GM13977 (cell line): ENCODE data around the gene TBC1D16.

Source experiments
- DNase-seq: peaks from one replicate; pipeline ENCODE4 v3.0.0; 2012; ENCODE audit warnings: low spot score
- CTCF ChIP-seq: IDR thresholded peaks from 2 replicates; pipeline ENCODE4 v1.5.1; 2012; ENCODE audit warnings: mild to moderate bottlenecking, control low read depth; ENCODE audit not compliant: insufficient read depth; ENCODE audit errors: extremely low read depth, missing control alignments
- in situ Hi-C: fragments of 300-500 bp; cut with MboI; formaldehyde crosslinking; loops from one replicate; pipeline ENCODE4 v1.12.0; 2022; ENCODE audit warnings: low sequenced_read_pairs, low pct_unique_long_range_greater_than_20kb, mixed read lengths, inconsistent platforms; ENCODE audit not compliant: unreplicated experiment

Gene TBC1D16

GRCh38 chr17:79981090-79981489 lies 54.6 kb downstream of the TBC1D16 start:
- in situ Hi-C loops = no loop called here
- DNase-seq = no peak
- TF ChIP-seq CTCF = no peak

DNA sequence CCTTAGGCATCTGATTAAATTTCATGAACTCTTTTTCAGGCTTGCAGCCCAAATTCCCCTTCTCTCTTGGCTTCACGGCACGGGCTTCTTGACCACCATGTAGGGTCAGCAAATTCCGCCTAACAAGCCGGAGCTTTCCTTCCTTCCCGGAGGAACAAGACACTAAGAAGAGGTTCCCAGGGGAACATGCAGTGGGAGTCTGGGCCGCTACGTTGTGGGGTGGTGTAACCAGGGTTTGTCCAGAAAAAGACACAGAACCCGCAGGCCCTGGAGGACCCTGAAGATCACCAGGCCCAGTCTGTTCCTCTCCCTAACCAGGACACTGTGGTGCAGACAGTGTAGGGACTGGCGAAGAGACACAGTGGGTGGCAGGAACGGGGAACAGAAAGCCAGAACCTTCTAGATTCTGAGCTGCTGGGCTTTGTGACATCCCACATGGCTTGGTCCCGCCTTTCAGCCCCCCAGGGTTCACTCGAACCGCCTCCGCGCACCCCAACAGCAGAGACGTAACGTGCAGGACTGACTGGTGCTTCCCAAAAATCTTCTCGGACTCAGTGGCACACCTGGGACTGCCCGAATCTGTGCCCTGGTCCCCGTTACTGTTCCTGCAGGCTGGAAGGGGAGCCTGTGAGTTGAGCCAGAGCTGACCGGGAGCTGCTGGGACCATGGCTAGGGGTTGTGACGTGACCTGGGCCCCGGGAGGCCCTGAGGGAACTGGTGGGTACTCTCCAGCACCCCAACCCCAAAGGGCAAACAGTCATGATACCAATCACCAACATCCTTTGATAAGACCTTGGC lies 55.2 kb downstream of the TBC1D16 start:
- TF ChIP-seq CTCF = no peak
- in situ Hi-C loops = no loop called here
- no peak for DNase-seq

- DNase-seq = no peak
- in situ Hi-C loops = no loop called here
- TF ChIP-seq CTCF = no peak
These were observed 55.9 kb downstream of the TBC1D16 start for GRCh38 chr17:79979816-79980215.

DNA sequence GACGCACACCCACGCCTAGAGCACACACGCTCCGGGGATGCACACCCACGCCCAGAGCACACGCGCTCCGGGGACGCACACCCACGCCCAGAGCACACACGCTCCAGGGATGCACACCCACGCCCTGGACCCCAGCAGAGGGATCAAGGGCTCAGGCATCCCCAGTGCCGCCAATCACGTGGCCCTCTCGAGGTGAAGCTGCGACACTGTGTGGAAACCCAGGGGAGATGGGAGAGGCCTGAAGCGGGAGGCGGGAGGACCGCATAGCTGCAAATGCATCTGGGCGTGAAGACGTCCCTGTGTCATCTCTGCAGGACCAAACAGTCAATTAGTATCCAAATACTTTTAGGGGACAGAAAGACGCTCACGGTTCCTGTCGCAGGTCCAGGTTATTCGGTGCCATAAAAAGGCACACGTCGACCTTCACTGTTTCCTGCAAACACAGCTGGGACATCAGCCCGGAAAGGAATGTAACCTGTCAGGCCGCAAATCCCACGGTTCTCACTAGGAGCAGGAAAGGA lies 56.4 kb downstream of the TBC1D16 start:
- TF ChIP-seq CTCF = no peak
- DNase-seq = no peak
- in situ Hi-C loops = no loop called here

GRCh38 chr17:79978548-79978855 lies 57.2 kb downstream of the TBC1D16 start:
- TF ChIP-seq CTCF = no peak
- in situ Hi-C loops = no loop called here
- DNase-seq = no peak

DNA sequence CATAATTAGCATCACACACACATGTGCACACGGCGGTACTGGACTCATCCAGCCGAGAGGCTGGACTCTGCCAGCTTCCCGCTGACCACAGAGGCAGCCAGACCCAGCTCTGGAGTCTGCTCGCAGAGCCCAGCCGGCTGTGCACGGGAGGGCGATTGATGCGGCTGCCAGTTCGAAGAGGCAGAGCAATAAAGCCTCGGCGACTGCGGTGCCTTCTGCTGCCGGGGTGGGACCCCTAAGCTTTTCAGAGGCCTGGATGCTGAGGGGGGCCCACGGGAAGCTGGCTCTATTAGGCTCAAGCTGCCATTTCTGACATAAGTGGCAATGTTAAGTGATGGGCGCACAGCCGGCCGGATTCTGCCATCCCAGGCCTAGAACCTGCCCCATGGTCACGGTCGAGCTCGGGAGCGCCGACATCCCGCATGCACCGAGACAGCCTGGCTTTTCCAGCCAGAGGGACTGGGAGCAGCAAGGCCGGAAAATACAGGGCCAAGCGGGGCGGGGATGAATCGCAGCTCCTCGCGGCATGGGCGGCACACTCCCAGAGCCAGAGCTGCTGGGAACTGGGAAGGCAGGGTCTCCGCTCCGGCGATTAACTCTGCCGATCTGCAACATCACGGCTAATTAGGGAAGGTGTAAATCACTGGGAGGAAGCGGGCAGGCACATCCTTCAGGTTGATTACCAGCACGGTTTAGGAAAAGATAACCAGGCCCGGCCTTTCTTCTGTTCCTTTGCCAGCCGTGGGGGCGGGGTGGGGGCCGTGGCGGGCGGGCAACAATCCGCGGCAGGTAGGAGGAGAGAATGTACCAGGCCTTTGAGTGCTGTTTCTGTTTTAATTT lies 57.7 kb downstream of the TBC1D16 start:
- no peak for TF ChIP-seq CTCF
- DNase-seq = no peak
- in situ Hi-C loops = no loop called here
